ENCODE measurements around the gene SERPINB11.

The SERPINB11 gene

GRCh38 chr18:63697097-63697660 is 5.6 kb upstream of the SERPINB11 start:
- H3K27me3 ChIP-seq (replicated peaks in 2 of 5; ENCODE audit: control insufficient read depth in 4 of 5, insufficient read depth in 5 of 5, low read length in 4 of 5) = no peaks in the 10 kb centered on the region
- POLR2A ChIA-PET = no interaction called here
- H3K4me3 ChIP-seq (ENCODE audit: control insufficient read depth in 1 of 7, extremely low read depth in 1 of 7, insufficient read depth in 4 of 7, low read depth in 2 of 7, low read length in 6 of 7) = no peak overlapping the region
- 89% methylated on average over 2 of the region's 3 CpGs for WGBS (ENCODE audit: insufficient coverage)
- DNase-seq = no peak
- CTCF ChIA-PET = no interaction called here
- no peaks in the 10 kb centered on the region for H3K36me3 ChIP-seq (ENCODE audit: control insufficient read depth in 4 of 4, insufficient read depth in 4 of 4, low read length in 3 of 4)
- no peaks in the 10 kb centered on the region for H3K4me1 ChIP-seq (ENCODE audit: control extremely low read depth in 1 of 4, control insufficient read depth in 4 of 4, insufficient read depth in 4 of 4, low read length in 3 of 4)
- no peak overlapping the region for H3K27ac ChIP-seq (ENCODE audit: insufficient read depth in 1 of 2, low read depth in 1 of 2, low read length in 2 of 2, poor library complexity in 1 of 2, severe bottlenecking in 2 of 2)
- peaks cover 0 to 3% (median 0%) of the 10 kb centered on the region in 5 experiments for H3K9me3 ChIP-seq (ENCODE audit: control extremely low read depth in 1 of 5, control insufficient read depth in 4 of 5, insufficient read depth in 2 of 5, low read depth in 1 of 5, low read length in 4 of 5)

- DNase-seq = no peak
- no peaks in the 10 kb centered on the region for H3K9me3 ChIP-seq (ENCODE audit: control extremely low read depth in 1 of 5, control insufficient read depth in 4 of 5, insufficient read depth in 2 of 5, low read depth in 1 of 5, low read length in 4 of 5)
- peaks cover 0 to 2% (median 0%) of the 10 kb centered on the region in 5 experiments for H3K27me3 ChIP-seq (replicated peaks in 2 of 5; ENCODE audit: control insufficient read depth in 4 of 5, insufficient read depth in 5 of 5, low read length in 4 of 5)
- 61% methylated on average over 2 of the region's 3 CpGs for WGBS (ENCODE audit: insufficient coverage)
- H3K4me3 ChIP-seq (ENCODE audit: control insufficient read depth in 1 of 7, extremely low read depth in 1 of 7, insufficient read depth in 4 of 7, low read depth in 2 of 7, low read length in 6 of 7) = no peak overlapping the region
- H3K36me3 ChIP-seq (ENCODE audit: control insufficient read depth in 4 of 4, insufficient read depth in 4 of 4, low read length in 3 of 4) = no peaks in the 10 kb centered on the region
- no peaks in the 10 kb centered on the region for H3K4me1 ChIP-seq (ENCODE audit: control extremely low read depth in 1 of 4, control insufficient read depth in 4 of 4, insufficient read depth in 4 of 4, low read length in 3 of 4)
- CTCF ChIA-PET = interaction anchor here (1.2 kb wide), 1 partner anchor 81 kb away, joined by 3 read pairs; no protein-coding TSS in a partner anchor
- POLR2A ChIA-PET = no interaction called here
- H3K27ac ChIP-seq (ENCODE audit: insufficient read depth in 1 of 2, low read depth in 1 of 2, low read length in 2 of 2, poor library complexity in 1 of 2, severe bottlenecking in 2 of 2) = no peak overlapping the region
Observed at GRCh38 chr18:63700501-63700900, 2.3 kb upstream of the SERPINB11 start.

GRCh38 chr18:63701952-63702351 is 808 bp upstream of the SERPINB11 start:
- Histone ChIP-seq H3K27me3 (replicated peaks in 2 of 5; ENCODE audit: control insufficient read depth in 4 of 5, insufficient read depth in 5 of 5, low read length in 4 of 5) (peaks cover 0 to 2% (median 0%) of the 10 kb centered on the region in 5 experiments), H3K4me1 (ENCODE audit: control extremely low read depth in 1 of 4, control insufficient read depth in 4 of 4, insufficient read depth in 4 of 4, low read length in 3 of 4) (no peaks in the 10 kb centered on the region)
- CTCF ChIA-PET = no interaction called here

GRCh38 chr18:63705401-63705800 is 2.6 kb downstream of the SERPINB11 start:
- POLR2A ChIA-PET = no interaction called here
- no peak overlapping the region for H3K27ac ChIP-seq (ENCODE audit: insufficient read depth in 1 of 2, low read depth in 1 of 2, low read length in 2 of 2, poor library complexity in 1 of 2, severe bottlenecking in 2 of 2)
- H3K4me1 ChIP-seq (ENCODE audit: control extremely low read depth in 1 of 4, control insufficient read depth in 4 of 4, insufficient read depth in 4 of 4, low read length in 3 of 4) = no peaks in the 10 kb centered on the region
- DNase-seq = no peak
- no CpG with 5 or more reads among the region's 2 CpGs for WGBS (ENCODE audit: insufficient coverage)
- H3K4me3 ChIP-seq (ENCODE audit: control insufficient read depth in 1 of 7, extremely low read depth in 1 of 7, insufficient read depth in 4 of 7, low read depth in 2 of 7, low read length in 6 of 7) = no peak overlapping the region
- no peaks in the 10 kb centered on the region for H3K36me3 ChIP-seq (ENCODE audit: control insufficient read depth in 4 of 4, insufficient read depth in 4 of 4, low read length in 3 of 4)
- H3K9me3 ChIP-seq (ENCODE audit: control extremely low read depth in 1 of 5, control insufficient read depth in 4 of 5, insufficient read depth in 2 of 5, low read depth in 1 of 5, low read length in 4 of 5) = no peaks in the 10 kb centered on the region
- peaks cover 0 to 2% (median 0%) of the 10 kb centered on the region in 5 experiments for H3K27me3 ChIP-seq (replicated peaks in 2 of 5; ENCODE audit: control insufficient read depth in 4 of 5, insufficient read depth in 5 of 5, low read length in 4 of 5)
- CTCF ChIA-PET = no interaction called here

More at GRCh38 chr18:63701952-63702351, 808 bp upstream of the SERPINB11 start:
- no peak for DNase-seq
- Histone ChIP-seq H3K36me3 (ENCODE audit: control insufficient read depth in 4 of 4, insufficient read depth in 4 of 4, low read length in 3 of 4) (no peaks in the 10 kb centered on the region), H3K27ac (ENCODE audit: insufficient read depth in 1 of 2, low read depth in 1 of 2, low read length in 2 of 2, poor library complexity in 1 of 2, severe bottlenecking in 2 of 2) (no peak overlapping the region), H3K4me3 (ENCODE audit: control insufficient read depth in 1 of 7, extremely low read depth in 1 of 7, insufficient read depth in 4 of 7, low read depth in 2 of 7, low read length in 6 of 7) (no peak overlapping the region), H3K9me3 (ENCODE audit: control extremely low read depth in 1 of 5, control insufficient read depth in 4 of 5, insufficient read depth in 2 of 5, low read depth in 1 of 5, low read length in 4 of 5) (no peaks in the 10 kb centered on the region)
- POLR2A ChIA-PET = no interaction called here
- WGBS (ENCODE audit: insufficient coverage) = 90% methylated on average over 3 of the region's 5 CpGs

GRCh38 chr18:63707816-63708215 is 5.1 kb downstream of the SERPINB11 start:
- CTCF ChIA-PET = no interaction called here
- WGBS (ENCODE audit: insufficient coverage) = 100% methylated on average over 1 of the region's 1 CpG
- Histone ChIP-seq H3K4me3 (ENCODE audit: control insufficient read depth in 1 of 7, extremely low read depth in 1 of 7, insufficient read depth in 4 of 7, low read depth in 2 of 7, low read length in 6 of 7) (no peak overlapping the region), H3K9me3 (ENCODE audit: control extremely low read depth in 1 of 5, control insufficient read depth in 4 of 5, insufficient read depth in 2 of 5, low read depth in 1 of 5, low read length in 4 of 5) (peaks cover 0 to 4% (median 0%) of the 10 kb centered on the region in 5 experiments), H3K4me1 (ENCODE audit: control extremely low read depth in 1 of 4, control insufficient read depth in 4 of 4, insufficient read depth in 4 of 4, low read length in 3 of 4) (no peaks in the 10 kb centered on the region), H3K27me3 (replicated peaks in 2 of 5; ENCODE audit: control insufficient read depth in 4 of 5, insufficient read depth in 5 of 5, low read length in 4 of 5) (peaks cover 0 to 2% (median 0%) of the 10 kb centered on the region in 5 experiments), H3K36me3 (ENCODE audit: control insufficient read depth in 4 of 4, insufficient read depth in 4 of 4, low read length in 3 of 4) (no peaks in the 10 kb centered on the region), H3K27ac (ENCODE audit: insufficient read depth in 1 of 2, low read depth in 1 of 2, low read length in 2 of 2, poor library complexity in 1 of 2, severe bottlenecking in 2 of 2) (no peak overlapping the region)
- POLR2A ChIA-PET = no interaction called here
- DNase-seq = no peak

- Histone ChIP-seq H3K4me1 (ENCODE audit: control extremely low read depth in 1 of 4, control insufficient read depth in 4 of 4, insufficient read depth in 4 of 4, low read length in 3 of 4) (no peaks in the 10 kb centered on the region), H3K27me3 (replicated peaks in 2 of 5; ENCODE audit: control insufficient read depth in 4 of 5, insufficient read depth in 5 of 5, low read length in 4 of 5) (peaks cover 0 to under 1% (median 0%) of the 10 kb centered on the region in 5 experiments), H3K36me3 (ENCODE audit: control insufficient read depth in 4 of 4, insufficient read depth in 4 of 4, low read length in 3 of 4) (no peaks in the 10 kb centered on the region), H3K4me3 (ENCODE audit: control insufficient read depth in 1 of 7, extremely low read depth in 1 of 7, insufficient read depth in 4 of 7, low read depth in 2 of 7, low read length in 6 of 7) (no peak overlapping the region), H3K27ac (ENCODE audit: insufficient read depth in 1 of 2, low read depth in 1 of 2, low read length in 2 of 2, poor library complexity in 1 of 2, severe bottlenecking in 2 of 2) (no peak overlapping the region), H3K9me3 (ENCODE audit: control extremely low read depth in 1 of 5, control insufficient read depth in 4 of 5, insufficient read depth in 2 of 5, low read depth in 1 of 5, low read length in 4 of 5) (peaks cover 0 to 8% (median 0%) of the 10 kb centered on the region in 5 experiments)
- no peak for DNase-seq
- WGBS (ENCODE audit: insufficient coverage) = 42% methylated on average over 2 of the region's 3 CpGs
- ChIA-PET CTCF (no interaction called here), POLR2A (no interaction called here)
Observed at GRCh38 chr18:63708650-63709049, 5.9 kb downstream of the SERPINB11 start.

GRCh38 chr18:63725682-63726480 is 23.1 kb downstream of the SERPINB11 start:
- Histone ChIP-seq H3K4me3 (ENCODE audit: control insufficient read depth in 1 of 7, extremely low read depth in 1 of 7, insufficient read depth in 4 of 7, low read depth in 2 of 7, low read length in 6 of 7) (no peak overlapping the region), H3K4me1 (ENCODE audit: control extremely low read depth in 1 of 4, control insufficient read depth in 4 of 4, insufficient read depth in 4 of 4, low read length in 3 of 4) (no peaks in the 10 kb centered on the region), H3K36me3 (ENCODE audit: control insufficient read depth in 4 of 4, insufficient read depth in 4 of 4, low read length in 3 of 4) (no peaks in the 10 kb centered on the region), H3K27me3 (replicated peaks in 2 of 5; ENCODE audit: control insufficient read depth in 4 of 5, insufficient read depth in 5 of 5, low read length in 4 of 5) (peaks cover 0 to 3% (median 0%) of the 10 kb centered on the region in 5 experiments), H3K9me3 (ENCODE audit: control extremely low read depth in 1 of 5, control insufficient read depth in 4 of 5, insufficient read depth in 2 of 5, low read depth in 1 of 5, low read length in 4 of 5) (no peaks in the 10 kb centered on the region), H3K27ac (ENCODE audit: insufficient read depth in 1 of 2, low read depth in 1 of 2, low read length in 2 of 2, poor library complexity in 1 of 2, severe bottlenecking in 2 of 2) (no peak overlapping the region)
- ChIA-PET POLR2A (no interaction called here), CTCF (no interaction called here)
- WGBS (ENCODE audit: insufficient coverage) = 82% methylated on average over 3 of the region's 3 CpGs
- DNase-seq = no peak
